ENCODE results near the gene SPATA13.

SPATA13 gene

DNA sequence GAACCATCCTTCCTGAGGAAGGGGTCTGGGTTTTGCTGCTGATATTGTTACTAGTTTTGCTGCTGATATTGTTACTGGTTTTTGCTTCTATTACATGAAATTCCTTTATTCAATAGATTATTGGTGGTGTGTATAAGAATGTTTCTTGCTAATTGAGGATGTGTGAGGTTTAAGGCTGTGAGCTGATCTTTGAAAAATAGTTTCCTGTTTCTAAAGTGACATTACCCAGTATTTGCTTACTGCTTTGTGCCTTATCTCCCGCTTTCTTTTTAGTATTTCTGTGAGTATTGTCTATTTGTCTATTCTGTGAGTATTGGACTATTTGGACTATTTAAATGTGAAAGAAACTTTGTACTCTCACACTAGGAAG lies 110.7 kb downstream of the SPATA13 start:
- Histone ChIP-seq H3K27me3 (ENCODE audit: control insufficient read depth in 5 of 5, insufficient read depth in 4 of 5, low read length in 5 of 5) (no peaks in the 10 kb centered on the region), H3K4me1 (ENCODE audit: control insufficient read depth in 5 of 5, insufficient read depth in 5 of 5, low read length in 5 of 5) (peaks cover 0 to 57% (median 25%) of the 10 kb centered on the region in 5 donors), H3K4me3 (ENCODE audit: low read depth in 1 of 5, low read length in 5 of 5) (peak overlapping the region; percentile 38 to 73 (median 62)), H3K9me3 (ENCODE audit: control insufficient read depth in 5 of 5, low read length in 5 of 5) (no peaks in the 10 kb centered on the region), H3K36me3 (ENCODE audit: control insufficient read depth in 5 of 5, insufficient read depth in 5 of 5, low read length in 5 of 5) (no peaks in the 10 kb centered on the region), H3K9ac (ENCODE audit: low read length in 5 of 5) (peak overlapping the region in 4 of 5 donors; percentile 43 to 66 (median 58)), H3K27ac (ENCODE audit: low read depth, low read length) (peak overlapping the region; percentile 52)

DNA sequence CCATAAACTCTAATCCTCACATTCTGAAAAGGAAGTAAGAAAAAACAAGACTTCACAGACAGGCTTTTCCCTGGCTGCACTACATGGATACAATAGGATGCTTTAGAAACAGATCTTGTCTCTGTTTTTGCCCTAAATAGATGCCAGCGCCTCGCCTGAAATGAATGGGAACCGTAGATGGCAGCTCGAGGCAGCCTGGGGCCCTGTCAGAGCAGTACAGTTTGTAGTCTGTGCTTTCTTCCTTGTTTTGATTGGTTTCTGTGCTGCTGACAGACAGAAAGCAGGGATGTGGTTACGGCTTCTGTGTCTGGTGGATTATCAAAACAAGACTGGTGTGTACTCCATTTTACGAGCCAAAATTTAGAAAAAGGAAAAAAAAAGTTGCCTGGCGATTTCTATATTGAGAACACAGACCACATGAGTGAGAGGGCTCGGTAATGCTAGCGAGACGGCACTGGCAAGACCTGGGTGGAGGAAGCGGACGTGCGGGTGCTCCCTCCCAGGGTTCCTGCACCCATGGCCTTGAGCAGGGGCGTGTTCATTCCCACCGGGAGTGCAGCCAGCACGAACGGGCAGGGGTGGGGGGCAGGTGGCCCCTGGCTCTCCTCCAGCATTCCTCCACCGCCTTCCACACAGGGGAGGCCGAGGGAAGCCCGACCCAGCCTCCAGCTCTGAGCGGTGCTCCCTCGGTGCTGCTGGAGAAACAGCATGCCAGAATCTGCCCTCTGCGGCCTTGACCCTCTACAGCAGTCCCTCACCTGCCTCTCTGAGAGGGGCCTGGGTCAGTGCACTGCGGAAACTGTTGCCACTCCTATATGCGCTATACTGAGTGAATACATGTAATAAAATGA lies 111.3 kb downstream of the SPATA13 start:
- no peaks in the 10 kb centered on the region for H3K27me3 ChIP-seq (ENCODE audit: control insufficient read depth in 5 of 5, insufficient read depth in 4 of 5, low read length in 5 of 5)
- H3K9ac ChIP-seq (ENCODE audit: low read length in 5 of 5), result peak overlapping the region; percentile 43 to 71 (median 63)
- no peaks in the 10 kb centered on the region for H3K36me3 ChIP-seq (ENCODE audit: control insufficient read depth in 5 of 5, insufficient read depth in 5 of 5, low read length in 5 of 5)
- H3K4me1 ChIP-seq (ENCODE audit: control insufficient read depth in 5 of 5, insufficient read depth in 5 of 5, low read length in 5 of 5), result peaks cover 0 to 57% (median 25%) of the 10 kb centered on the region in 5 donors
- peak overlapping the region; percentile 52 for H3K27ac ChIP-seq (ENCODE audit: low read depth, low read length)
- peak overlapping the region; percentile 43 to 62 (median 61) for H3K4me3 ChIP-seq (ENCODE audit: low read depth in 1 of 5, low read length in 5 of 5)
- no peaks in the 10 kb centered on the region for H3K9me3 ChIP-seq (ENCODE audit: control insufficient read depth in 5 of 5, low read length in 5 of 5)

DNA sequence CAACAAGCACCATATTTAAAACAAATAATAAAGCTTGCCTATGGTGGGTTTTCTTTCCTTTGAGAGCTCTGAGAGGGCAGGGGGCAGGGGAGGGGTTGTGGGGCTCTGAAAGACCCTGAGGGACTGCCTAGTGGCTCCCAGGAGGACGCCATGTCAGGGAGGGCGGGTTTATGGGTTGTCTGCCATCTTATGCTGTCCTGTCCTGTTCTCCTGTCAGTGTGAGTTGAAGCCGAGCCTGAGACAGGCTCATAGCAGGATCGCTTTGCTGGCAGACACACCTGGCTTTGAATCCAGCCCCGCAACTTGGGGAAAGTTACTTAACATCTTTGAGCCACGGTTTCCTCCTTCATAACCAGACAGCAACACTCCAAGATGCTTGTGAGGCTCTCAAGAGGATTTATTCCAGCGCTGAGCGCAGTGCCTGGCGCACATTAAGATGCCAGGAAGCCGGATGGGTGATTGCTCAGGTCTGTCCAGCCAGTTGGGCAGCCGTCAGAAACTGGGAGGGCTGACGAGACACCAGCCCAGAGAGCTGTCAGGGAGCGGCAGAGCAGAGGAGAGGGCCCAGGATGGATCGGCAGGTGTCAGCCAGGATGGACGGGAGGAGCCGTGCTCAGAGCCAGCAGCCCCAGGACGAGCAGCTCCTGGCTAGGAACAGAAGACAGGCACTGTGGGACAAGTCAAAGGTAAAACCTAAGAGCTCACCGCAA lies 112.1 kb downstream of the SPATA13 start:
- Histone ChIP-seq H3K27ac (ENCODE audit: low read depth, low read length) (peak overlapping the region; percentile 52), H3K4me3 (ENCODE audit: low read depth in 1 of 5, low read length in 5 of 5) (peak overlapping the region in 4 of 5 donors; percentile 52 to 62 (median 61)), H3K36me3 (ENCODE audit: control insufficient read depth in 5 of 5, insufficient read depth in 5 of 5, low read length in 5 of 5) (no peaks in the 10 kb centered on the region), H3K4me1 (ENCODE audit: control insufficient read depth in 5 of 5, insufficient read depth in 5 of 5, low read length in 5 of 5) (peaks cover 0 to 50% (median 25%) of the 10 kb centered on the region in 5 donors), H3K9ac (ENCODE audit: low read length in 5 of 5) (peak overlapping the region in 2 of 5 donors; percentile 63 to 66), H3K9me3 (ENCODE audit: control insufficient read depth in 5 of 5, low read length in 5 of 5) (no peaks in the 10 kb centered on the region), H3K27me3 (ENCODE audit: control insufficient read depth in 5 of 5, insufficient read depth in 4 of 5, low read length in 5 of 5) (no peaks in the 10 kb centered on the region)

DNA sequence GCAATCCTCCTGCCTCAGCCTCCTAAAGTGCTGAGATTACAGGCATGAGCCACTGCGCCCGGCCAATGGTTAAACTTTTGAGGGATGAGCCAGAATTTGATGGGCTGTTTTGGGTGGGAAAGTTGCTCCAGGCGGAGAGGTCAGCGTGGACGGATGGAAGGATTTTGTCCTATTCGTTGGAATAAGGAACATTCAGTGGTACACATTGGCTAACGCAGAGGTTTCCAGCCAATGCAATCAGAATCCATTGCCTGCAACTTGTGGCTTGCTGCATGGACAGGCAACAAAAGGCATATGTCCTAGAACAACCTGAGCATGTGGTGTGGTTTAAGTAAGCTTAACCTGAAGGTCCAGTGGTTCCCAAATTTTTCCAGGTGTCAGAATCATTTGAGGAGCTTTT lies 113.4 kb downstream of the SPATA13 start:
- no peaks in the 10 kb centered on the region for H3K9me3 ChIP-seq (ENCODE audit: control insufficient read depth in 5 of 5, low read length in 5 of 5)
- H3K36me3 ChIP-seq (ENCODE audit: control insufficient read depth in 5 of 5, insufficient read depth in 5 of 5, low read length in 5 of 5), result no peaks in the 10 kb centered on the region
- no peak overlapping the region for H3K27ac ChIP-seq (ENCODE audit: low read depth, low read length)
- no peaks in the 10 kb centered on the region for H3K27me3 ChIP-seq (ENCODE audit: control insufficient read depth in 5 of 5, insufficient read depth in 4 of 5, low read length in 5 of 5)
- H3K4me1 ChIP-seq (ENCODE audit: control insufficient read depth in 5 of 5, insufficient read depth in 5 of 5, low read length in 5 of 5), result peaks cover 0 to 45% (median 25%) of the 10 kb centered on the region in 5 donors
- no peak overlapping the region for H3K4me3 ChIP-seq (ENCODE audit: low read depth in 1 of 5, low read length in 5 of 5)
- H3K9ac ChIP-seq (ENCODE audit: low read length in 5 of 5), result no peak overlapping the region

DNA sequence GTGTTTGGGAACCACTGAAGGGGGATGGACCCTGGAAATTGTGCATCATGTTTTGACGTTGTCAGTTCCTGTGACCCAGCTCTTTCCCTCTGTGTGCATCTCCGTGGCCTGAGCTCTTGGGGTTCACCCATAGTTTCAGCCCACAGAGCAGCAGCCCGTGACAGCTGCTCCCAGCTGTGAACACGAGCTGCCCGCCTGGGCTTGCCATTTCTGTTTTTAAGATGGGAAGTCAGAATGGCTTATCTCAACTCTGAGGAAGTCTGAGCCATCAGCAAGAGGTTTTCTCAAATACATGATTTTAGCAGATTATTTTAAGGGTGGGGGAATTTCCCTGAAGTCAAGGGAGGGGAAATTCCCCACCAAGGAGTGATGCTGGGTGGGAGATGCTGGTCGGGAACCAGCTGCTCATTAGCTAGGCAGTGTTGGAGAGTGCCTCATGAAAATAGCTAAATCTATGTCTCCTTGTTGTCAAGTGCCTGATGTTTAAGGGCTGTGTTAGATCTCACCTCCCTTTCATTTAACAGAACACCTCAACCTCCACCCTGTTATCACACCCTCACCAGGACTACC lies 114.0 kb downstream of the SPATA13 start:
- no peak overlapping the region for H3K27ac ChIP-seq (ENCODE audit: low read depth, low read length)
- H3K9ac ChIP-seq (ENCODE audit: low read length in 5 of 5), result no peak overlapping the region
- H3K4me3 ChIP-seq (ENCODE audit: low read depth in 1 of 5, low read length in 5 of 5), result no peak overlapping the region
- H3K36me3 ChIP-seq (ENCODE audit: control insufficient read depth in 5 of 5, insufficient read depth in 5 of 5, low read length in 5 of 5), result no peaks in the 10 kb centered on the region
- no peaks in the 10 kb centered on the region for H3K27me3 ChIP-seq (ENCODE audit: control insufficient read depth in 5 of 5, insufficient read depth in 4 of 5, low read length in 5 of 5)
- H3K9me3 ChIP-seq (ENCODE audit: control insufficient read depth in 5 of 5, low read length in 5 of 5), result no peaks in the 10 kb centered on the region
- H3K4me1 ChIP-seq (ENCODE audit: control insufficient read depth in 5 of 5, insufficient read depth in 5 of 5, low read length in 5 of 5), result peaks cover 0 to 45% (median 25%) of the 10 kb centered on the region in 5 donors

DNA sequence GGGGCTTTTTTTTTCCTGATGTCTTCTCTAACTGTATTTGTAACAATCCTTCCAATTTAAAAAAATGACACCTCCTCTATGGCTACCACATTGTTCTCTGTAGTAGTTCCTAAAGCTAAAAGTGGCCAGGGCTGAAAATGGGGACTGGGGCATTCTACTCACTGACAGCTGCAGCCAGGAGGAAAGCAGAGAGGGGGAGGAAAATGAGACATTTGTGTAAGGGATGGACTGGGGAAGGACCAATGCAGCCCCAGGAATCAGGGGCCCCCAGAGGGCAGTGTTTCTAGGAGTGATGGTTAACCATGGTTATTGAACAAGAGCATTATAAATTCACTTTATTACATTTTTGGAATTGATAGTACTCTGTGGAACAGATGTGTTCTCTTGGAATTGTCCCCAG lies 114.5 kb downstream of the SPATA13 start:
- Histone ChIP-seq H3K9ac (ENCODE audit: low read length in 5 of 5) (no peak overlapping the region), H3K9me3 (ENCODE audit: control insufficient read depth in 5 of 5, low read length in 5 of 5) (no peaks in the 10 kb centered on the region), H3K27me3 (ENCODE audit: control insufficient read depth in 5 of 5, insufficient read depth in 4 of 5, low read length in 5 of 5) (no peaks in the 10 kb centered on the region), H3K4me1 (ENCODE audit: control insufficient read depth in 5 of 5, insufficient read depth in 5 of 5, low read length in 5 of 5) (peaks cover 0 to 45% (median 25%) of the 10 kb centered on the region in 5 donors), H3K36me3 (ENCODE audit: control insufficient read depth in 5 of 5, insufficient read depth in 5 of 5, low read length in 5 of 5) (no peaks in the 10 kb centered on the region), H3K27ac (ENCODE audit: low read depth, low read length) (no peak overlapping the region), H3K4me3 (ENCODE audit: low read depth in 1 of 5, low read length in 5 of 5) (no peak overlapping the region)

DNA sequence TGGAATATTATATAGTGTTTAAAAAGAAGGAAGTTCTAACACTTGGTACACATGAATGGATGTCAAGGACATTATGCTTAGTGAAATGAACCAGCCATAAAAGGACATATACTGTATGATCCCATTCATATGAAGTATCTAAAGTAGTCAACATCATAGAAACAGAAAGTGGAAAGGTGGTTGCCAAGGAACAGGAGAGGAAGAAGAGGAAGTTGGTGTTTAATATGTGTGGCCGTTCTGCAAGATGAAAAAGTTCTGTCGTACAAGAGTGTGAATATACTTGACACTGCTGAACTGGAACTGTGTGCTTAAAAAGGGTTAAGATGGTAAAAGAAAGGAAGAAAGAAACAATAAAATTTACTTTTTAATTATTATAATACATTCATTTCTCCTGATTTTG lies 115.8 kb downstream of the SPATA13 start:
- Histone ChIP-seq H3K9me3 (ENCODE audit: control insufficient read depth in 5 of 5, low read length in 5 of 5) (no peaks in the 10 kb centered on the region), H3K27ac (ENCODE audit: low read depth, low read length) (no peak overlapping the region), H3K4me3 (ENCODE audit: low read depth in 1 of 5, low read length in 5 of 5) (no peak overlapping the region)

DNA sequence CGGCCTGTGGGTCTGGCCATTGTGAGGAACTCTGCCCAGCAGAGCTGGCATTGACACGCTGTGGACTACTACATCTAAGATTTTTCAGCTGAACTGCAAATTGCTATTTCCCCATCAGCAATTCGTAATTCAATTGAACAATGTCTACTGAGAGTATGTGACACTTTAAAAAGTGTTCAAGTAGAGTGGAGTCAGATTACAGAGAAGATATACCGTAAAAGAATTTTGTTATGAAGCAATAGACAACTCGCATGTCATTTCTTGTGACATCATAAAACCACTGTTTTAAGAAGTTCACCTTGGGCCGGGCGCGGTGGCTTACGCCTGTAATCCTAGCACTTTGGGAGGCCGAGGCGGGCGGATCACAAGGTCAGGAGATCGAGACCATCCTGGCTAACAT lies 116.3 kb downstream of the SPATA13 start:
- Histone ChIP-seq H3K27ac (ENCODE audit: low read depth, low read length) (no peak overlapping the region), H3K36me3 (ENCODE audit: control insufficient read depth in 5 of 5, insufficient read depth in 5 of 5, low read length in 5 of 5) (no peaks in the 10 kb centered on the region), H3K9me3 (ENCODE audit: control insufficient read depth in 5 of 5, low read length in 5 of 5) (no peaks in the 10 kb centered on the region), H3K27me3 (ENCODE audit: control insufficient read depth in 5 of 5, insufficient read depth in 4 of 5, low read length in 5 of 5) (no peaks in the 10 kb centered on the region), H3K4me3 (ENCODE audit: low read depth in 1 of 5, low read length in 5 of 5) (no peak overlapping the region), H3K4me1 (ENCODE audit: control insufficient read depth in 5 of 5, insufficient read depth in 5 of 5, low read length in 5 of 5) (peaks cover 0 to 29% (median 8%) of the 10 kb centered on the region in 5 donors), H3K9ac (ENCODE audit: low read length in 5 of 5) (no peak overlapping the region)

More for the DNA sequence above, 115.8 kb downstream of the SPATA13 start:
- Histone ChIP-seq H3K9ac (ENCODE audit: low read length in 5 of 5) (no peak overlapping the region), H3K36me3 (ENCODE audit: control insufficient read depth in 5 of 5, insufficient read depth in 5 of 5, low read length in 5 of 5) (no peaks in the 10 kb centered on the region), H3K4me1 (ENCODE audit: control insufficient read depth in 5 of 5, insufficient read depth in 5 of 5, low read length in 5 of 5) (peaks cover 0 to 34% (median 13%) of the 10 kb centered on the region in 5 donors), H3K27me3 (ENCODE audit: control insufficient read depth in 5 of 5, insufficient read depth in 4 of 5, low read length in 5 of 5) (no peaks in the 10 kb centered on the region)

DNA sequence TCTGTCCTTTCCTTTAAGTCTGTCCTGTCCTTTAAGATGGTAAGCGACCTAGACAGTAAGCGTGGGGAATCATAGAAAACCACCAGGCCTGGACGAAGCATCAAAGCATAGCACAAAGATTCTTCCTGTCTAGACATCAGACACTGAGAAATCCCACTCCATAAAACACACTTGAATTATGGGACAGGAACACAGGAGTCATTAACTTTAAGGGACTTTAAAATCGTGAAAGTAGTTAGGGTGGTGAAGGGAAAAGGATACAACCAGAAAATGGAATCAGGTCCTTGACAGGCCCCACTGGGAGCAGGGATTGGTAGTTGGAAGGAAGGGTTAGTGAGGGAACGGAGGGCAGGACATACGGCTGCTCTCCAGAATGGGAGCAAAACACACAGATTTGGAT lies 117.2 kb downstream of the SPATA13 start:
- Histone ChIP-seq H3K27me3 (ENCODE audit: control insufficient read depth in 5 of 5, insufficient read depth in 4 of 5, low read length in 5 of 5) (no peaks in the 10 kb centered on the region), H3K36me3 (ENCODE audit: control insufficient read depth in 5 of 5, insufficient read depth in 5 of 5, low read length in 5 of 5) (no peaks in the 10 kb centered on the region), H3K9ac (ENCODE audit: low read length in 5 of 5) (no peak overlapping the region), H3K4me1 (ENCODE audit: control insufficient read depth in 5 of 5, insufficient read depth in 5 of 5, low read length in 5 of 5) (peaks cover 0 to 22% (median under 1%) of the 10 kb centered on the region in 5 donors), H3K4me3 (ENCODE audit: low read depth in 1 of 5, low read length in 5 of 5) (no peak overlapping the region), H3K9me3 (ENCODE audit: control insufficient read depth in 5 of 5, low read length in 5 of 5) (no peaks in the 10 kb centered on the region), H3K27ac (ENCODE audit: low read depth, low read length) (no peak overlapping the region)

All from subcutaneous abdominal adipose tissue (tissue), 5 donors.